K562 (cell line): ENCODE data around the gene SERPINH1. TPM values are rescaled to one million over a fixed set of nuclear protein-coding genes. Genes with fewer than 3 reads are reported as not detected.

Experiments
- ATAC-seq: fragments of 200-7000 bp; cut with Tn5 transposase; 3 replicates; pipeline ENCODE4 v1.9.1; 2020; ENCODE audit warnings: moderate library complexity
- BruUV-seq: library from RNA; stranded (reverse); fragments of 400-500 nt; replicated peaks from 2 replicates; lab custom pipeline; 2021; lab: Mats Ljungman, UMichigan
- CTCF ChIA-PET: fragments of 300-600 bp; formaldehyde crosslinking; extraction: SDS; loops from one replicate; lab custom pipeline; 2021; ENCODE audit warnings: low intra/inter-chr PET ratio; lab: Yijun Ruan, JAX
- POLR2A ChIA-PET: fragments of 300-600, 350-650 bp; sonication (Branson Sonifier 250); formaldehyde crosslinking; extraction: SDS; loops from one replicate; lab custom pipeline; 2021; ENCODE audit warnings: antibody characterized with exemption, inconsistent platforms; lab: Yijun Ruan, JAX
- DNase-seq, 4 experiments: peaks; one replicate each; pipeline versions ENCODE4 v3.0.0 to v3.0.0-alpha.2; 2011 to 2018; ENCODE audit warnings: low spot score in 3 of 4, mixed read lengths in 3 of 4; ENCODE audit errors: extremely low read depth in 1 of 4
- FAIRE-seq: peaks from 2 replicates; lab custom pipeline; 2011; peaks lifted over from hg19 to GRCh38; lab: Jason Lieb, UNC
- H2AFZ ChIP-seq: 2 replicates; pipeline ENCODE4 v1.6.0; 2011; ENCODE audit warnings: low read depth, low read length, control low read depth, inconsistent platforms
- H3K27ac ChIP-seq: fragments of 200-600 bp; 3 replicates; pipeline ENCODE4 v1.8.0; 2011; ENCODE audit warnings: low read depth, mild to moderate bottlenecking, control low read depth, inconsistent platforms, low read length, moderate library complexity, mixed read lengths; ENCODE audit errors: extremely low read depth
- H3K27me3 ChIP-seq, 2 experiments: fragments of 300-600 bp in 1 of 2; 2 replicates in 1 of 2; 3 replicates in 1 of 2; pipeline versions ENCODE4 v1.6.0 to v1.8.0; 2011; ENCODE audit warnings: inconsistent platforms in 2 of 2, low read length in 2 of 2, mild to moderate bottlenecking in 1 of 2, mixed read lengths in 1 of 2, moderate library complexity in 1 of 2; ENCODE audit not compliant: control insufficient read depth in 2 of 2, insufficient read depth in 2 of 2
- H3K36me3 ChIP-seq: fragments of 300-600 bp; 3 replicates; pipeline ENCODE4 v1.8.0; 2011; ENCODE audit warnings: mild to moderate bottlenecking, low read length, inconsistent platforms; ENCODE audit not compliant: control insufficient read depth, insufficient read depth
- H3K4me1 ChIP-seq, 2 experiments: fragments of 200-600 bp in 1 of 2; replicated peaks in 1 of 2; 2 replicates in 1 of 2; 3 replicates in 1 of 2; pipeline versions ENCODE4 v1.5.1 to v1.8.0; 2011; ENCODE audit warnings: inconsistent platforms in 2 of 2, low read length in 2 of 2, mild to moderate bottlenecking in 1 of 2, mixed read lengths in 1 of 2, moderate library complexity in 1 of 2; ENCODE audit not compliant: control insufficient read depth in 2 of 2, insufficient read depth in 2 of 2
- H3K4me2 ChIP-seq: 2 replicates; pipeline ENCODE4 v1.6.1; 2011; ENCODE audit warnings: low read length, control low read depth, inconsistent platforms, mixed read lengths; ENCODE audit not compliant: insufficient read depth
- H3K4me3 ChIP-seq: fragments of 200-600 bp; sonication (generic), shearing (Covaris generic); 2 replicates; pipeline ENCODE4 v1.5.1; 2016; ENCODE audit warnings: control low read depth, inconsistent platforms
- H3K79me2 ChIP-seq: fragments of 200-600 bp; 3 replicates; pipeline ENCODE4 v1.8.0; 2011; ENCODE audit warnings: low read length, inconsistent platforms; ENCODE audit not compliant: control insufficient read depth, insufficient read depth
- H3K9ac ChIP-seq, 2 experiments: 2 replicates each; pipeline versions ENCODE4 v1.6.0 to v1.6.1; 2011; ENCODE audit warnings: low read depth in 2 of 2, low read length in 2 of 2, control low read depth in 1 of 2, inconsistent platforms in 1 of 2, mild to moderate bottlenecking in 1 of 2, mixed read lengths in 1 of 2; ENCODE audit not compliant: insufficient read depth in 1 of 2
- H3K9me1 ChIP-seq: one replicate; pipeline ENCODE4 v1.6.0; 2011; ENCODE audit warnings: inconsistent platforms, mild to moderate bottlenecking, low read length, moderate library complexity; ENCODE audit not compliant: control insufficient read depth, insufficient read depth
- H3K9me3 ChIP-seq: replicated peaks from 2 replicates; pipeline ENCODE4 v1.5.1; 2011; ENCODE audit warnings: low read depth, low read length, inconsistent platforms; ENCODE audit not compliant: control insufficient read depth, insufficient read depth
- H4K20me1 ChIP-seq: replicated peaks from 2 replicates; pipeline ENCODE4 v1.6.1; 2011; ENCODE audit warnings: low read length, inconsistent platforms, mixed read lengths; ENCODE audit not compliant: control insufficient read depth, insufficient read depth
- ATF1 ChIP-seq, 2 experiments: fragments of 450-650 bp in 1 of 2; IDR thresholded peaks; 2 replicates each; pipeline ENCODE4 v1.6.1; 2016; ENCODE audit warnings: missing compliant biosample characterization in 1 of 2, missing genetic modification characterization in 1 of 2
- BMI1 ChIP-seq: fragments of 150-350 bp; IDR thresholded peaks from 2 replicates; pipeline ENCODE4 v1.6.1; 2014; ENCODE audit warnings: low read length
- E2F4 ChIP-seq: sonication (generic); formaldehyde crosslinking; IDR thresholded peaks from 2 replicates; pipeline ENCODE4 v1.8.0; 2022; ENCODE audit warnings: mild to moderate bottlenecking, low read depth, missing genetic modification reagents
- ETS1 ChIP-seq: conservative IDR thresholded peaks from 2 replicates; pipeline ENCODE4 v1.6.1; 2011; ENCODE audit warnings: low read depth, mild to moderate bottlenecking, low read length; ENCODE audit not compliant: control insufficient read depth
- ETS2 ChIP-seq: IDR thresholded peaks from 2 replicates; pipeline ENCODE4 v1.6.1; 2016; ENCODE audit warnings: borderline replicate concordance, missing genetic modification characterization, mild to moderate bottlenecking, moderate library complexity, missing compliant biosample characterization; ENCODE audit not compliant: poor library complexity, severe bottlenecking
- HEY1 ChIP-seq: fragments of 250-450 bp; sonication (Bioruptor Pico); IDR thresholded peaks from 2 replicates; pipeline ENCODE4 v1.5.0; 2020; ENCODE audit warnings: mild to moderate bottlenecking, moderate library complexity, borderline replicate concordance
- HNRNPL ChIP-seq: fragments of 200-400 bp; formaldehyde crosslinking; IDR thresholded peaks from 2 replicates; pipeline ENCODE4 v1.6.1; 2017; ENCODE audit warnings: low read depth, mild to moderate bottlenecking, low read length
- LARP7 ChIP-seq: fragments of 450-650 bp; IDR thresholded peaks from 2 replicates; pipeline ENCODE4 v1.6.1; 2016
- MYBL2 ChIP-seq, 2 experiments: fragments of 450-650 bp in 1 of 2; sonication (generic) in 1 of 2; formaldehyde crosslinking in 1 of 2; IDR thresholded peaks; 2 replicates each; pipeline versions ENCODE4 v1.6.1 to v1.8.1; 2017 to 2022; ENCODE audit warnings: borderline replicate concordance in 1 of 2, inconsistent platforms in 1 of 2, low read depth in 1 of 2, mild to moderate bottlenecking in 1 of 2, missing genetic modification reagents in 1 of 2, moderate library complexity in 1 of 2
- NFRKB ChIP-seq: fragments of 450-650 bp; IDR thresholded peaks from 2 replicates; pipeline ENCODE4 v1.6.1; 2016; ENCODE audit warnings: low read depth
- RB1 ChIP-seq: fragments of 450-650 bp; IDR thresholded peaks from 2 replicates; pipeline ENCODE4 v1.6.1; 2017; ENCODE audit warnings: low read depth, mild to moderate bottlenecking
- STAT5B ChIP-seq: fragments of 250-450 bp; sonication (Bioruptor Pico); IDR thresholded peaks from 2 replicates; pipeline ENCODE4 v1.8.0; 2021; ENCODE audit warnings: mild to moderate bottlenecking, inconsistent platforms
- THRA ChIP-seq: fragments of 450-650 bp; IDR thresholded peaks from 2 replicates; pipeline ENCODE4 v1.6.1; 2017; ENCODE audit warnings: mild to moderate bottlenecking, moderate library complexity
- ZNF134 ChIP-seq: fragments of 250-450 bp; sonication (Bioruptor Pico); conservative IDR thresholded peaks from 2 replicates; pipeline ENCODE4 v1.4.0; 2020
- ZNF23 ChIP-seq: fragments of 250-450 bp; sonication (Bioruptor Pico); IDR thresholded peaks from 2 replicates; pipeline ENCODE4 v1.4.0; 2020; ENCODE audit warnings: mild to moderate bottlenecking
- ZNF695 ChIP-seq: fragments of 450-650 bp; formaldehyde crosslinking; IDR thresholded peaks from 2 replicates; pipeline ENCODE4 v1.4.0; 2020; ENCODE audit warnings: mild to moderate bottlenecking, moderate library complexity
- ZNF77 ChIP-seq: fragments of 250-450 bp; sonication (Bioruptor Pico); IDR thresholded peaks from 2 replicates; pipeline ENCODE4 v1.5.0; 2020
- ZSCAN32 ChIP-seq: fragments of 450-650 bp; formaldehyde crosslinking; IDR thresholded peaks from 2 replicates; pipeline ENCODE4 v1.4.0; 2020; ENCODE audit warnings: mild to moderate bottlenecking, moderate library complexity
- WGBS: fragments of 100-300 bp; shearing (Covaris generic); methylation state at CpG from one replicate; pipeline ENCODE4 v1.1.6; 2016; ENCODE audit warnings: low coverage, mixed read lengths; ENCODE audit not compliant: insufficient coverage; ENCODE audit errors: missing lambda C conversion rate; 5-methylcytosine and 5-hydroxymethylcytosine counted together
- in situ Hi-C: fragments of 300-500 bp; cut with MboI; formaldehyde crosslinking; loops from 4 replicates; pipeline ENCODE4 v1.15.0; 2018; ENCODE audit warnings: inconsistent platforms, mixed read lengths
- intact Hi-C: fragments of 100-400 bp; cut with micrococcal nuclease; formaldehyde crosslinking; loops from 2 replicates; pipeline ENCODE4 v1.14.2; 2022
- polyA plus RNA-seq, 8 experiments: library from polyadenylated mRNA; depleted of rRNA in 4 of 8; stranded (reverse) in 5 of 8; unstranded in 3 of 8; fragments of >200 nt; fragmentation: Nextera tagmentation in 2 of 8; fragmentation: Illumina TruSeq in 1 of 8; extraction: Ambion mirVana in 2 of 8; extraction: Trizol in 1 of 8; gene quantifications; 2 replicates each; pipeline versions ENCODE4 v1.2.1 to v1.2.3, GENCODE V29; 2011 to 2014; ENCODE audit warnings: inconsistent platforms in 1 of 8, missing spikeins in 1 of 8
- total RNA-seq, 7 experiments: library from RNA; depleted of rRNA in 6 of 7; stranded (reverse); fragments of >200 nt in 6 of 7; fragmentation: Illumina TruSeq in 2 of 7; extraction: Trizol in 2 of 7; gene quantifications; 2 replicates each; pipeline versions ENCODE4 v1.2.1 to v1.2.3, GENCODE V29; 2011 to 2021; ENCODE audit warnings: low replicate concordance in 1 of 7

SERPINH1 gene
- total and polyA plus RNA-seq, 9 of the 15 experiments (the other 6 are each of a cell fraction or from before 2014, with no cell fraction given): 2.8 to 106 (median 67.9) TPM

GRCh38 chr11:75534259-75535069, 27.6 kb upstream of the SERPINH1 start:
- ChIA-PET POLR2A (interaction anchor here (0.6 to 1.8 kb wide), 26 partner anchors 8 to 277 kb away, joined by 3 to 14 read pairs (median 4); partner anchors contain the start of genes GDPD5, RPS3 and SERPINH1), CTCF (interaction anchor here (0.9 to 4.0 kb wide), 2 partner anchors 89 to 93 kb away, joined by 3 to 58 read pairs; no protein-coding TSS in a partner anchor)
- Histone ChIP-seq H4K20me1 (no peaks in the 10 kb centered on the region), H3K79me2 (no peaks in the 10 kb centered on the region), H2AFZ (peak overlapping the region; percentile 89), H3K27ac (peak overlapping the region; percentile 96), H3K4me2 (peak overlapping the region; percentile 82), H3K4me1 (peaks cover 61 to 66% of the 10 kb centered on the region in 2 experiments), H3K9ac (peak overlapping the region; percentile 21 to 81; a peak in 3 of 4 replicates), H3K9me3 (0 out of 2 replicates have a peak, but pooled peaks cover 3% of the 10 kb centered on the region), H3K9me1 (no peaks in the 10 kb centered on the region), H3K27me3 (no peaks in the 10 kb centered on the region), H3K4me3 (no peak overlapping the region), H3K36me3 (no peaks in the 10 kb centered on the region)
- DNase-seq: peak; percentile 64 to 97 (median 78)
- ATAC-seq: peak; percentile 89
- under 1% methylated on average over 15 of the region's 15 CpGs for WGBS
- TSS peak; percentile 88 for BruUV-seq
- in situ Hi-C loops (loop anchor here (5.0 kb wide), 1 partner anchor 87 kb away; no protein-coding TSS in a partner anchor), intact Hi-C loops (no loop called here)
- FAIRE-seq: peak; percentile 99
- TF ChIP-seq MYBL2 (IDR thresholded peaks at IDR 0.05; ENCODE audit: low read depth) (peak; percentile 99), MYBL2 (CRISPR knock-in tag; IDR thresholded peaks at IDR 0.05; ENCODE audit: borderline replicate concordance) (peak; percentile 89; the same call in 1 of the 2 replicates), ZNF23 (no peak), ZNF695 (CRISPR knock-in tag) (no peak), ATF1 (CRISPR knock-in tag; IDR thresholded peaks at IDR 0.05) (no peak), ATF1 (tag; IDR thresholded peaks at IDR 0.05) (peak; percentile 85), BMI1 (no peak), HNRNPL (no peak), RB1 (peak; percentile 54; the same call in 1 of the 2 replicates), ETS1 (0 out of 2 replicates have a peak, but pooled peaks have one; percentile 74), ZNF77 (CRISPR knock-in tag) (no peak), ETS2 (tag) (no peak), LARP7 (no peak), STAT5B (CRISPR knock-in tag) (no peak), ZNF134 (CRISPR knock-in tag) (no peak; the same call in 1 of the 2 replicates), HEY1 (CRISPR knock-in tag) (no peak), THRA (no peak), NFRKB (peak; percentile 88), E2F4 (CRISPR knock-in tag) (peak; percentile 97), ZSCAN32 (CRISPR knock-in tag) (no peak)
